ENCODE results near the gene NTN3. TPM values are rescaled to one million over a fixed set of nuclear protein-coding genes. Genes with fewer than 3 reads are reported as not detected.

NTN3 gene
- total and polyA plus RNA-seq, 9 donors = 0.12 to 0.34 (median 0.19) TPM; not detected in 5

DNA sequence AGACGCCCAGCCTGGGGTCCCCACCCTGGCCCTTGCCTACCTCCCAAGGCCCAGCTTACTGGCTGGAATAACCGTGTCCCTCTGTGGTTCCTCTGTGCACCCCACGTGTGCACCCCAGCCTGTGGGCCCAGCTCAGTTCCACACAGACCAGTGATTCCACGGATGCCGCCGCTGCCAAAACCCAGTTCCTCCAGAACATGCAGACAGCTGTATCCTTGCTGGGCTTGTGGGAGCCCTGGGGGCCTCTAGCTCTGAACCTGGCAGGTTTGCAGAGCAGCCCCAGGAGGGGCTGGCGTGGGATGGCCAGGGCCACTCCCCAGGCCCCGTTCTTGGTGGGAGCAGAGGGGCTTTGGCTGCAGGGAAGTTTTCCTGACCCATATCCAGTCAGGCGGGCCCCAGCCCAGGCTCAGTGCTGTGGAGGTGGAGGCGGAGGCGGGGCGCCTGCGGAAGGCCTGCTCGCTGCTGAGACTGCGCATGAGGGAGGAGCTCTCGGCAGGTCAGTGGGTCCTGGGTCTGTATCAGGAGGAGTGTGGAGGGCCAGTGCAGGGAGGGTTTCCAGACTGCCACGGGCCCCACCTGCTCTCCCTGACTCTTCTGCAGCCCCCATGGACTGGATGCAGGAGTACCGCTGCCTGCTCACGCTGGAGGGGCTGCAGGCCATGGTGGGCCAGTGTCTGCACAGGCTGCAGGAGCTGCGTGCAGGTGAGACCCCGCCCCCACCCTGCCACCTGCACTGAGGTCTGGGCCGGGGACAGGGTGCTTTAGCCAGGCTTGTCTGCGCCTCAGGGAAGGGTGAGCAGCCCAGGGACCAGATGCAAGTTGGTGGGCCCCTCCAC, 8.8 kb upstream of the NTN3 start:
- intact Hi-C loops (cut with DNase I) = no loop called here
- no peaks in the 10 kb centered on the region for H3K27me3 ChIP-seq
- DNase-seq = peak in 1 of 5 donors; percentile 17
- peaks cover 3% of the 10 kb centered on the region for H3K4me1 ChIP-seq (ENCODE audit: insufficient read depth)
- H3K27ac ChIP-seq = no peak overlapping the region
- WGBS, 3 donors = 85 to 89% (median 88%) methylated on average over 19 to 23 of the region's 23 CpGs
- TF ChIP-seq POLR2A (IDR thresholded peaks at IDR 0.05) (no peak), EP300 (IDR thresholded peaks at IDR 0.05) (no peak)
- TF ChIP-seq, protein P1, sequence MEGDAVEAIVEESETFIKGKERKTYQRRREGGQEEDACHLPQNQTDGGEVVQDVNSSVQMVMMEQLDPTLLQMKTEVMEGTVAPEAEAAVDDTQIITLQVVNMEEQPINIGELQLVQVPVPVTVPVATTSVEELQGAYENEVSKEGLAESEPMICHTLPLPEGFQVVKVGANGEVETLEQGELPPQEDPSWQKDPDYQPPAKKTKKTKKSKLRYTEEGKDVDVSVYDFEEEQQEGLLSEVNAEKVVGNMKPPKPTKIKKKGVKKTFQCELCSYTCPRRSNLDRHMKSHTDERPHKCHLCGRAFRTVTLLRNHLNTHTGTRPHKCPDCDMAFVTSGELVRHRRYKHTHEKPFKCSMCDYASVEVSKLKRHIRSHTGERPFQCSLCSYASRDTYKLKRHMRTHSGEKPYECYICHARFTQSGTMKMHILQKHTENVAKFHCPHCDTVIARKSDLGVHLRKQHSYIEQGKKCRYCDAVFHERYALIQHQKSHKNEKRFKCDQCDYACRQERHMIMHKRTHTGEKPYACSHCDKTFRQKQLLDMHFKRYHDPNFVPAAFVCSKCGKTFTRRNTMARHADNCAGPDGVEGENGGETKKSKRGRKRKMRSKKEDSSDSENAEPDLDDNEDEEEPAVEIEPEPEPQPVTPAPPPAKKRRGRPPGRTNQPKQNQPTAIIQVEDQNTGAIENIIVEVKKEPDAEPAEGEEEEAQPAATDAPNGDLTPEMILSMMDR (IDR thresholded peaks at IDR 0.05) = no peak
- H3K4me3 ChIP-seq = no peak overlapping the region
- no peaks in the 10 kb centered on the region for H3K36me3 ChIP-seq
- no peaks in the 10 kb centered on the region for H3K9me3 ChIP-seq

DNA sequence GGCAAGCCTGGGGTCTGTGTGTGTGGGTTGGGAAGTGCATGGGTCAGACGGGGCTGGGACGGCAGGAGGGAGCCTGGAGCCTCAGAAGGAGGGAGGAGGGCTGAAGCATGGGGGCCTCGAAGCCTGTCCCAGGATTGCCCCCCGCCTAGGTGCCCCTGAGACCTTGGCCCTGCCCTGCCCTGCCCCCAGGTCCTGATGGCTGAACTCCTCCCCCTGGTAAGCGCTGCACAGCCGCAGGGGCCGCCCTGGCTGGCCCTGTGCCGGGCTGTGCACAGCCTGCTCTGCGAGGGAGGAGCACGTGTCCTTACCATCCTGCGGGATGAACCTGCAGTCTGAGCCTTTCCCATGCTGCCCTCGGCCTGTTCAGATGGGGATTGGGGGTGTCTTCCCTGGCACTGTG, 6.8 kb upstream of the NTN3 start:
- no peak for TF ChIP-seq POLR2A (IDR thresholded peaks at IDR 0.05)
- TF ChIP-seq, protein P1 (IDR thresholded peaks at IDR 0.05) = no peak
- no peak for TF ChIP-seq EP300 (IDR thresholded peaks at IDR 0.05)
- intact Hi-C loops (cut with DNase I) = no loop called here

DNA sequence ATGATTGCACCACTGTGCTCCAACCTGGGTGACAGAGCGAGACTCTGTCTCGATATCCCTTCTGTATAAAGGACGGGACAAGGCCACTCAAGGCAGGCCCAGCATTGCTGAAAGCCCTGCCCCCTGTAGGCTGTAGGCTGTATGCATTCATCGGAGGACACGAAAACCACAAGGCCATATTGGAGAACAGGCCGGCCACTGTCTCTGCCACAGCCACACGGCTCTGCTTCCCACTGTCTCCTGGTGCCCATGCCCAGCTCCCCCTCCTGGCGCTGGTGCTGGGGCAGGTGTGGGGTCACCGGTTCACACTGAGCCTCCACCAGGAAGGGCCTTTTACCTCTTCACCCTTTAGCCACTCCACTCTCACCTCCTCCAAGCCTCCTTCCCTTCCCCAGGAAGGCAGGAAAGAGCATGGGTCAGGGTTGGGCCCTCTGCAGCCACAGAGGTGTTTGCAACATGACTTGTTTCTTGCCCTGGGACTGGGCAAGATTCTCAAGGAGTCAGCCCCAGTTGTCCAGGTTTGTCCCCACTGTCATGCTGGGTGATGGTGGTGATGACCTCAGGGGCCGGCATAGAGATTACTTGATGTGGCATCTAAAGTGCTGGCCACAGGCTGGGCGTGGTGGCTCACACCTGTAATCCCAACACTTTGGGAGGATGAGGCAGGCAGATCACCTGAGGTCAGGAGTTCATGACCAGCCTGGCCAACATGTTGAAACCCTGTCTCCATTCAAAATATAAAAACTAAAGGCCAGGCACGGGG, 5.3 kb upstream of the NTN3 start:
- no peaks in the 10 kb centered on the region for H3K27me3 ChIP-seq
- peak in 1 of 5 donors; percentile 13 for DNase-seq
- intact Hi-C loops (cut with DNase I) = no loop called here
- H3K4me1 ChIP-seq (ENCODE audit: insufficient read depth) = peaks cover 3% of the 10 kb centered on the region
- no peak overlapping the region for H3K27ac ChIP-seq
- WGBS, 3 donors = 83 to 84% (median 83%) methylated on average over 12 of the region's 12 CpGs
- H3K36me3 ChIP-seq = no peaks in the 10 kb centered on the region
- no peaks in the 10 kb centered on the region for H3K9me3 ChIP-seq
- H3K4me3 ChIP-seq = no peak overlapping the region
- TF ChIP-seq EP300 (IDR thresholded peaks at IDR 0.05) = no peak
- TF ChIP-seq, protein P1 (IDR thresholded peaks at IDR 0.05) = no peak
- TF ChIP-seq POLR2A (IDR thresholded peaks at IDR 0.05) = no peak

More for the DNA sequence above, 6.8 kb upstream of the NTN3 start:
- WGBS, 3 donors = 62 to 68% (median 67%) methylated on average over 10 to 12 of the region's 12 CpGs
- Histone ChIP-seq H3K4me3 (no peak overlapping the region), H3K27ac (no peak overlapping the region), H3K4me1 (ENCODE audit: insufficient read depth) (peaks cover 5% of the 10 kb centered on the region), H3K9me3 (no peaks in the 10 kb centered on the region), H3K27me3 (no peaks in the 10 kb centered on the region), H3K36me3 (no peaks in the 10 kb centered on the region)
- peak in 1 of 5 donors; percentile 15 for DNase-seq

DNA sequence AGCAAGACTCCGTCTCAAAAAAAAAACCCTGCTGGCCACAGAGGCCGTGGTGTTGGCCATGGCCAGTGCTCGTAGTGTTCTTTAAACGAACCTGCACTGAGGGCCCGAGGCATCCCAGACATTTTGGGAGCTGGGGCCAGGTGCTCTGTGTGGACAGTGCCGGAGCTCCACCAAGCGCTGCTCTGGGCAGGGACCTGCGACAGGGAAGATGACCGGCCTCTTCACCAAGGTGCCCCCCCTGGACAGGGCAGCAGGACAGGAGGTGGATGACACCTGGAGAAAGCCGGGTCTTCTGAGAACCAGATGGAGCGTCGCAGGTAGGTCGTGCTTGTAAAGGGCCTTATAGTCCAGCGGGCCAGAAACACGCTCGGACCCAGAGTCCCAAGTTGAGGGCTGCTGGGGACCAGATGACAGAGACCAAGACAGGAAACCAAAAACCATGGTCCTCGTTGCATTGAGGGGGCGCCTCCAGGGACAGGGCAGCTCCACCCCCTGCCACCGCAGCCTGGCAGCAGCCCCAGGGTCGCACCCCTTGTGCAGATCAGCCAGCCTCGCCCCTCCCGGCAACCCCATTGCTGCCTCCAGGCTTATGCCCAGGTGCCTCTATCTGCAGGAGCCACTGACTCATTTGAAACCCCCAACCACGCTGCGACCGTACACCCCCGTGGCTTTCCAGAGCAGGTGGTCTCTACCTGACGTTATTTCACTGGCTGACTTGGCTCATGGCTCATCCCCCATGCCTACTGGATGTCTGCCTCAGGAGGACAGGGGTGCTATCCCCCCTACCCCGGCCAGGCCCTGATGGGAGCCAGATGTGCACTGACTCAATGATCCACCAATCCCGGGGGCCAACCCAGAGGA, 4.2 kb upstream of the NTN3 start:
- Histone ChIP-seq H3K27ac (peak overlapping the region in 1 of 2 donors; percentile 25), H3K36me3 (no peaks in the 10 kb centered on the region)
- WGBS, 3 donors = 75 to 77% (median 77%) methylated on average over 29 of the region's 29 CpGs

More for the DNA sequence above, 4.2 kb upstream of the NTN3 start:
- Histone ChIP-seq H3K27me3 (peaks cover 6% of the 10 kb centered on the region), H3K9me3 (no peaks in the 10 kb centered on the region), H3K4me1 (ENCODE audit: insufficient read depth) (peaks cover 7% of the 10 kb centered on the region), H3K4me3 (peak overlapping the region; percentile 47)
- intact Hi-C loops (cut with DNase I) = no loop called here
- DNase-seq = peak in 1 of 5 donors; percentile 45
- no peak for TF ChIP-seq EP300 (IDR thresholded peaks at IDR 0.05)
- no peak for TF ChIP-seq POLR2A (IDR thresholded peaks at IDR 0.05)
- TF ChIP-seq, protein P1 (IDR thresholded peaks at IDR 0.05) = no peak
